H1 (cell line): ENCODE measurements around the gene GPLD1. TPM values are rescaled to one million over a fixed set of nuclear protein-coding genes. Genes with fewer than 3 reads are reported as not detected.

Experiments
- CBX5 ChIP-seq: fragments of 300-800, 300-1000 bp; sonication (generic); IDR thresholded peaks from 2 replicates; pipeline ENCODE4 v1.7.1; 2016; ENCODE audit warnings: antibody characterized with exemption, low read length, low read depth
- FOSL1 ChIP-seq: IDR thresholded peaks from 2 replicates; pipeline ENCODE4 v1.6.1; 2011; ENCODE audit warnings: mild to moderate bottlenecking, low read depth, low read length, moderate library complexity; ENCODE audit not compliant: insufficient read depth
- KDM1A ChIP-seq: fragments of 200-600, 300-600 bp; sonication (generic); IDR thresholded peaks from 2 replicates; pipeline ENCODE4 v1.7.1; 2016; ENCODE audit warnings: mild to moderate bottlenecking, low read length, borderline replicate concordance
- KDM4A ChIP-seq: IDR thresholded peaks from one replicate; pipeline ENCODE4 v1.7.1; 2012; ENCODE audit warnings: low read depth, mild to moderate bottlenecking, moderate library complexity, low read length, inconsistent platforms; ENCODE audit not compliant: severe bottlenecking
- KDM5A ChIP-seq: fragments of 200-600 bp; IDR thresholded peaks from 2 replicates; pipeline ENCODE4 v1.7.1; 2012; ENCODE audit warnings: mild to moderate bottlenecking, low read length, inconsistent platforms, mixed read lengths
- NRF1 ChIP-seq: IDR thresholded peaks from 2 replicates; pipeline ENCODE4 v1.6.1; 2011; ENCODE audit warnings: mild to moderate bottlenecking, low read depth, low read length, improper control_type of control experiment
- RXRA ChIP-seq: IDR thresholded peaks from 2 replicates; pipeline ENCODE4 v1.6.1; 2011; ENCODE audit warnings: low read depth, mild to moderate bottlenecking, low read length, moderate library complexity; ENCODE audit not compliant: insufficient read depth
- SIN3A ChIP-seq, 2 experiments: IDR thresholded peaks in 1 of 2; conservative IDR thresholded peaks in 1 of 2; 2 replicates each; pipeline ENCODE4 v1.6.1; 2011 to 2012; ENCODE audit warnings: low read length in 2 of 2, improper control_type of control experiment in 1 of 2, low read depth in 1 of 2, mild to moderate bottlenecking in 1 of 2
- TCF12 ChIP-seq: IDR thresholded peaks from 2 replicates; pipeline ENCODE4 v1.6.1; 2011; ENCODE audit warnings: low read depth, mild to moderate bottlenecking, low read length
- ZNF274 ChIP-seq: IDR thresholded peaks from 2 replicates; pipeline ENCODE4 v1.7.0; 2012; ENCODE audit warnings: low read length, borderline replicate concordance; ENCODE audit errors: extremely low read depth
- polyA plus RNA-seq, 7 experiments: library from polyadenylated mRNA; depleted of rRNA in 3 of 7; stranded (reverse) in 5 of 7; unstranded in 2 of 7; fragments of >200 nt in 5 of 7; fragments of 200-250 nt in 2 of 7; gene quantifications; 1 replicate in 5 of 7; 2 replicates in 1 of 7; 4 replicates in 1 of 7; pipeline versions ENCODE4 v1.2.1 to v1.2.3, GENCODE V29; 2011 to 2013; ENCODE audit warnings: missing spikeins in 2 of 7, mixed read lengths in 2 of 7
- total RNA-seq: library from RNA; stranded (reverse); fragmentation: NEBNext Ultra II Directional; extraction: Animal tissue kit (Norgen Biotek cat#: 25700); gene quantifications from 2 replicates; pipeline ENCODE4 v1.2.1, GENCODE V29; 2021

The GPLD1 gene
- total and polyA plus RNA-seq, 2 of the 8 experiments (the other 6 are each of a cell fraction or from before 2014, with no cell fraction given), result 3.7 to 5.3 TPM

- TF ChIP-seq RXRA, result no peak
- no peak for TF ChIP-seq CBX5
- no peak for TF ChIP-seq KDM1A
- TF ChIP-seq KDM4A, result no peak
- TF ChIP-seq ZNF274, result no peak
- TF ChIP-seq SIN3A (conservative IDR thresholded peaks at IDR 0.05 in 1 of 2, IDR thresholded peaks at IDR 0.05 in 1 of 2; ENCODE audit: low read depth in 1 of 2, low read length in 2 of 2), result no peak
- no peak for TF ChIP-seq KDM5A
- no peak for TF ChIP-seq TCF12
- no peak for TF ChIP-seq NRF1
- no peak for TF ChIP-seq FOSL1
These were observed 107.2 kb downstream of the GPLD1 start (continued) for GRCh38 chr6:24382220-24382540.
